Adrenal gland (tissue), 12 donors: ENCODE measurements around the gene CNOT8. TPM values are rescaled to one million over a fixed set of nuclear protein-coding genes. Genes with fewer than 3 reads are reported as not detected.
"Not testable (repeated sequence)": the region's sequence is repeated elsewhere in the genome, so short reads cannot be mapped to it uniquely, and the experiment has no call there.

Experiments used
- DNase-seq, 7 donors: peaks; one replicate each; pipeline ENCODE4 v3.0.0-alpha.2; 2019 to 2020
- H3K27ac ChIP-seq, 5 donors: fragments of 200-600 bp; sonication (generic) in 4 of 5; 1 replicate in 3 of 5; 2 replicates in 2 of 5; pipeline versions ENCODE4 v1.5.1 to v1.8.0; 2016 to 2020; ENCODE audit warnings: mild to moderate bottlenecking in 1 of 5
- H3K27me3 ChIP-seq: fragments of 200-600 bp; 2 replicates; pipeline ENCODE4 v1.8.0; 2021
- H3K36me3 ChIP-seq, 2 donors: fragments of 200-600 bp; replicated peaks in 1 of 2; 1 replicate in 1 of 2; 2 replicates in 1 of 2; pipeline versions ENCODE4 v1.5.1 to v1.8.0; 2018 to 2022
- H3K4me1 ChIP-seq, 2 donors: fragments of 200-600 bp; replicated peaks in 1 of 2; 1 replicate in 1 of 2; 2 replicates in 1 of 2; pipeline versions ENCODE4 v1.5.1 to v1.8.0; 2018 to 2021
- H3K4me3 ChIP-seq, 4 donors: fragments of 200-600 bp; sonication (generic) in 3 of 4; one replicate each; pipeline ENCODE4 v1.5.1; 2016 to 2018
- H3K9me3 ChIP-seq, 3 donors: fragments of 200-600 bp; sonication (generic) in 1 of 3; replicated peaks in 1 of 3; 1 replicate in 2 of 3; 2 replicates in 1 of 3; pipeline versions ENCODE4 v1.5.1 to v1.8.0; 2016 to 2021
- POLR2A ChIP-seq, 2 donors: fragments of 450-650 bp; IDR thresholded peaks; one replicate each; pipeline ENCODE4 v1.6.1; 2017; ENCODE audit warnings: antibody characterized with exemption in 2 of 2, mild to moderate bottlenecking in 2 of 2, moderate library complexity in 1 of 2
- WGBS, 4 donors: extraction: QIAGEN DNeasy Blood & Tissue Kit in 2 of 4; methylation state at CpG; one replicate each; pipeline versions ENCODE4 v1.1.5 to v1.1.7; 2013 to 2017; 5-methylcytosine and 5-hydroxymethylcytosine counted together
- intact Hi-C, 2 donors: fragments of 100-400 bp; cut with DNase I; formaldehyde crosslinking; loops; one replicate each; pipeline versions ENCODE4 v1.14.1 to v1.15.0; 2022 to 2023
- polyA plus RNA-seq, 3 donors: library from polyadenylated mRNA; stranded (reverse); fragments of 200-250 nt in 2 of 3; fragments of 350-450 nt in 1 of 3; fragmentation: Illumina TruSeq in 1 of 3; extraction: RNeasy Lipid Tissue Mini Kit (QIAGEN cat#74804) in 1 of 3; gene quantifications; one replicate each; pipeline ENCODE4 v1.2.3, GENCODE V29; 2013 to 2014
- total RNA-seq, 9 donors: library from RNA; depleted of rRNA in 4 of 9; stranded (reverse); fragments of >200 nt in 4 of 9; fragments of 120-200 nt in 1 of 9; fragmentation: NEBNext Ultra II Directional in 1 of 9; extraction: Animal tissue kit (Norgen Biotek cat#: 25700) in 1 of 9; gene quantifications; one replicate each; pipeline versions ENCODE4 v1.1.0 to v1.2.4, GENCODE V29; 2013 to 2023
- TF ChIP-seq, protein P1 (sequence below), 6 experiments: fragments of 450-650 bp in 4 of 6; fragments of 200-600 bp in 2 of 6; sonication (generic) in 1 of 6; IDR thresholded peaks; 1 replicate in 5 of 6; 2 replicates in 1 of 6; pipeline versions ENCODE4 v1.5.1 to v1.8.0; 2016 to 2021; ENCODE audit warnings: antibody characterized with exemption in 6 of 6, mild to moderate bottlenecking in 2 of 6, moderate library complexity in 1 of 6
- donor health status: healthy with polysubstance abuse.
- donor health status: Bipolar disorder and iron deficiency.
- donor health status: DM: yes; HTN: yes; CAD: no.
- donor health status: DM: no; HTN: no; CAD: no.
- donor health status: DM: no; HTN: no; CAD: no.
- donor health status: DM: yes; HTN: yes; CAD: no.

The CNOT8 gene
- total and polyA plus RNA-seq, 12 donors, result 25.6 to 109 (median 67.6) TPM

DNA sequence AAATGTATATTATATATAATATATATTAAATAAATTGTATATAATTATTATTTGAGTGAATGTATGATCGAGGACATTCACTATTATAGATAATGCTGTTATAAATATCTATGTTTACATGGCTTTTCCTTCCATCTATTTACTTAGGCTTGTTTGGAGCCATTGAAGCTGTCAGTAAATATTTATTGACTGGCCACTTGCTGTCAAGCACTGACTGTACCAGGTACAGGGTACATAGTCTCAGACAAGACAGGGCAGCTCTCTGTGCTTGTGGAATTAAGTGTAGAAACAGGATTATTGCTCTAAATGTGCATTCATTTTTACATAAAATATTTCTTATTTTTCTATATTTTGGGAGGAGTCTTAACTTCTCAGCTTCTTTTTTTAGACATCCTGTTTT, 24.4 kb upstream of the CNOT8 start:
- Histone ChIP-seq H3K36me3 (peaks cover 0 to 27% of the 10 kb centered on the region in 2 donors), H3K4me1 (peaks cover 3 to 15% of the 10 kb centered on the region in 2 donors), H3K9me3 (no peaks in the 10 kb centered on the region), H3K4me3 (no peak overlapping the region), H3K27ac (peak overlapping the region in 1 of 5 donors; percentile 60), H3K27me3 (no peaks in the 10 kb centered on the region)
- no peak for TF ChIP-seq POLR2A (IDR thresholded peaks at IDR 0.05)
- TF ChIP-seq, protein P1, sequence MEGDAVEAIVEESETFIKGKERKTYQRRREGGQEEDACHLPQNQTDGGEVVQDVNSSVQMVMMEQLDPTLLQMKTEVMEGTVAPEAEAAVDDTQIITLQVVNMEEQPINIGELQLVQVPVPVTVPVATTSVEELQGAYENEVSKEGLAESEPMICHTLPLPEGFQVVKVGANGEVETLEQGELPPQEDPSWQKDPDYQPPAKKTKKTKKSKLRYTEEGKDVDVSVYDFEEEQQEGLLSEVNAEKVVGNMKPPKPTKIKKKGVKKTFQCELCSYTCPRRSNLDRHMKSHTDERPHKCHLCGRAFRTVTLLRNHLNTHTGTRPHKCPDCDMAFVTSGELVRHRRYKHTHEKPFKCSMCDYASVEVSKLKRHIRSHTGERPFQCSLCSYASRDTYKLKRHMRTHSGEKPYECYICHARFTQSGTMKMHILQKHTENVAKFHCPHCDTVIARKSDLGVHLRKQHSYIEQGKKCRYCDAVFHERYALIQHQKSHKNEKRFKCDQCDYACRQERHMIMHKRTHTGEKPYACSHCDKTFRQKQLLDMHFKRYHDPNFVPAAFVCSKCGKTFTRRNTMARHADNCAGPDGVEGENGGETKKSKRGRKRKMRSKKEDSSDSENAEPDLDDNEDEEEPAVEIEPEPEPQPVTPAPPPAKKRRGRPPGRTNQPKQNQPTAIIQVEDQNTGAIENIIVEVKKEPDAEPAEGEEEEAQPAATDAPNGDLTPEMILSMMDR (IDR thresholded peaks at IDR 0.05), result no peak
- no peak for DNase-seq
- intact Hi-C loops, result no loop called here
- 89 to 97% (median 92%) methylated on average over 1 of the region's 1 CpG for WGBS, 4 donors

DNA sequence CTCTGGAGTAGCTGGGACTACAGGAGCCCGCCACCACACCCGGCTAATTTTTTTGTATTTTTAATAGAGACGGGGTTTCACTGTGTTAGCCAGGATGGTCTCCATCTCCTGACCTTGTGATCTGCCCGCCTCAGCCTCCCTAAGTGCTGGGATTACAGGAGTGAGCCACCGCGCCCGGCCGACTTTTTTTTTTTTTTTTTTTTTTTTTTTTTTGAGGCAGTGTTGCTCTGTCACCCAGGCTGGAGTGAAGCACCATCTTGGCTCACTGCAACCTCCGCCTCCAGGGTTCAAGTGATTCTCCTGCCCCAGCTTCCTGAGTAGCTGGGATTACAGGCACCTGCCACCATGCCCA, 22.8 kb upstream of the CNOT8 start:
- H3K27me3 ChIP-seq, H3K4me3 ChIP-seq, H3K9me3 ChIP-seq, intact Hi-C loops: not testable (repeated sequence)
- 61 to 76% (median 72%) methylated on average over 9 of the region's 9 CpGs for WGBS, 4 donors
- H3K36me3 ChIP-seq, result peaks cover 0 to 12% of the 10 kb centered on the region in 2 donors
- peak overlapping the region in 3 of 5 donors; percentile 58 to 77 (median 60) for H3K27ac ChIP-seq
- peak in 1 of 7 donors; percentile 22 for DNase-seq
- H3K4me1 ChIP-seq, result peaks cover 3 to 15% of the 10 kb centered on the region in 2 donors

DNA sequence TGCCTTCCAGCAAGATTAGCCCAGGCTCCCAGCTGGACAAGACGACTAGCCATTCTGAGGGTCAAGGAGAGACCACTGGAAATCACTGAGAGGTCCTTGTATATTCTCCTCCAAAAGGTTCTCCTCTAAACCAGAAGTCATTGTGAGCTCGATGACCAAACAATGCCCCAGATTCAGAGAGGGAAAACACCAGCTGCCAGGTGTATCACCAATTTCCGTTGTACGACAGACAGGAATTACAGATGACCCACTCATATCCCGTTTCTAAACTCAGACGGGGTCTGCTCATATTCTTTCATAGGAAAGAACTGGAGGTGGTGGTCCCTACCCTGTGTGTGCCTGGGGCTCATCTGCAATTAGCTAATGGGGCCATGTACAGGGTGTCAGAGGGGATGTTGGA, 22.2 kb upstream of the CNOT8 start:
- no peaks in the 10 kb centered on the region for H3K27me3 ChIP-seq
- no peaks in the 10 kb centered on the region for H3K9me3 ChIP-seq
- DNase-seq, result no peak
- no peak overlapping the region for H3K4me3 ChIP-seq
- TF ChIP-seq, protein P1 (IDR thresholded peaks at IDR 0.05), result no peak
- no peak for TF ChIP-seq POLR2A (IDR thresholded peaks at IDR 0.05)
- WGBS, 4 donors, result 80 to 90% (median 88%) methylated on average over 6 of the region's 6 CpGs
- peaks cover 3 to 15% of the 10 kb centered on the region in 2 donors for H3K4me1 ChIP-seq
- intact Hi-C loops, result no loop called here
- H3K27ac ChIP-seq, result peak overlapping the region in 2 of 5 donors; percentile 60 to 77
- peaks cover 0 to 12% of the 10 kb centered on the region in 2 donors for H3K36me3 ChIP-seq

DNA sequence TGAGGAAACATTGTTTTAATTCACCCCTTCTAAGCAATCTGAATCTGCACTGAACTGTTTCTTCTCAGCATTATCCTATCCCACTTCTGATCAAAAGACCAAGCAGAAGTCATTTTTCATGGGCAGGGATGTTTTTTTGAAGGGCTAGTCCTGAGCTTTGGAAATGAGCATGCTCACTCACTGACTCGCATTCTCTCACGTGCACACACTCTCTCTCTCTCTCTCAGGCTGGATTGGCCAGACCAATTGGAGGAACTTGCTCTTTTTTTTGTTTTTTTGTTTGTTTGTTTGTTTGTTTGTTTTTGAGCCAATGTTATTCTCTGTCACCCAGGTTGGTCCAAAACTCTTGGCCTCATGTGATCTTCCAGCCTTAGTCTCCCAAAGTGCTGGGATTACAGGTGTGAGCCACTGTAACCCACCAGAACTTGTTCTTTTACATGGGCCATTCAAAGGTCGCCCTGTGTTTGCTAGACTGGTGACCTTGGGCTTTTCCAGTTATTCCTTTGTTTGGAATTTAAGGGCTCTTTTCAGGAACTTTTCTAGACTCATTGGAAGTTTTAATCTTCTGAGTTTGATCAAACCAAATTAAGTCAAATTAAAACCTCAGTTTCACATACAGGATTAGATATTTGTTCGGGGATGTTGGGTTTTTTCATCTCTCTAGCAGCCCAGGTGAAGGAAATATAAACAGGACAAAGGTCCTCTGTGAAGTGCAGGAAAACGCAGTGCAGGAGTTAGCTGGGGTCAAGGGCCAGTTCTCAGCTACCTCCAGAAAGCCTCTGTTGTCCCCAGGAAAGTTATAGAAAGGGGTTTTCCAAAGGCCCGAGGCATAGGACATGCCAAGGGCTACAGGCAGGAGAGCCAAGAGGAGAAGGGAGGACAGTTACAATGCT, 21.2 kb upstream of the CNOT8 start:
- no peaks in the 10 kb centered on the region for H3K27me3 ChIP-seq
- intact Hi-C loops, result no loop called here
- H3K4me3 ChIP-seq, result no peak overlapping the region
- H3K36me3 ChIP-seq, result peaks cover 0 to 9% of the 10 kb centered on the region in 2 donors
- TF ChIP-seq POLR2A (IDR thresholded peaks at IDR 0.05), result no peak
- TF ChIP-seq, protein P1 (IDR thresholded peaks at IDR 0.05), result no peak
- H3K9me3 ChIP-seq, result no peaks in the 10 kb centered on the region
- DNase-seq, result no peak
- peaks cover 3 to 15% of the 10 kb centered on the region in 2 donors for H3K4me1 ChIP-seq
- WGBS, 4 donors, result 73 to 85% (median 81%) methylated on average over 6 of the region's 6 CpGs
- H3K27ac ChIP-seq, result no peak overlapping the region
